ENCODE measurements around the gene MCIDAS. TPM values are rescaled to one million over a fixed set of nuclear protein-coding genes. Genes with fewer than 3 reads are reported as not detected.

MCIDAS gene
- polyA plus RNA-seq, 1 of the 3 experiments (the other 2 are of a cell fraction): not detected

DNA sequence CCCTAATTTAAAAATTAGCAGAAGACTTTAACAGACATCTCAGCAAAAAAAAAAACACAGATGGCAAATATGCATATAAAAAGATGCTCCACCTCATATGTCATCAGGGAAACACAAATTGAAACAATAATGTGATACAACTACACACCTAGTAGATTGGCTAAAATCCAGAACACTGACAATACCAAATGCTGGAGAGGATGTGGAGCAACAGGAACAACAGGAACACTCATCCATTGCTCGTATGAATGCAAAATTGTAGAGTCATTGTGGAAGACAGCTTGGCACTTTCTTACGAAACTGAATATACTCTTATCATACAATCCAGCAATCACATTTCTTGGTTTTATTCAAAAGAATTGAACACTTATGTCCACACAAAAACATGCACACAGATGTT lies 22.1 kb downstream of the MCIDAS start (continued):
- no peak for TF ChIP-seq NRF1 (IDR thresholded peaks at IDR 0.05; ENCODE audit: low read depth, low read length)

DNA sequence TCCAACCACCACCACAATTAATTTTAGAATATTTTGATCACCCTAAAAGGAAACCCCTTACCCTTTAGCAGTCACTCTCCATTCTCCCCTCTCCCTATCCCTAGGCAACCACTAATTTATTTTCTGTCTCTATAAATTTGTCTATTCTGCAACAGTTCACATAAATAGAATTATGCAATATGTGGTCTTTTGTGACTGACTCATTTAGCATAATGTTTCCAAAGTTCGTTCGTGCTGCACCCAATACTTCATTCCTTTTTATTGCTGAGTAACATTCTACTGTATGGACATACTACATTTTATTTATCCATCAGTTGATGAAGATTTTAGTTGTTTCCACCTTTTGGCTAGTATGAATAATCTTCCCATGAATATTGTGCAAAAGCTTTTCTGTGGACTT lies 36.0 kb downstream of the MCIDAS start:
- H3K27me3 ChIP-seq (ENCODE audit: insufficient read depth): peaks cover 38% of the 10 kb centered on the region
- no peaks in the 10 kb centered on the region for H3K79me2 ChIP-seq (ENCODE audit: insufficient read depth)
- H3F3A ChIP-seq (replicated peaks; ENCODE audit: insufficient read depth): no peaks in the 10 kb centered on the region
- H3K9me2 ChIP-seq: no peaks in the 10 kb centered on the region
- TF ChIP-seq EZH2phosphoT487 (IDR thresholded peaks at IDR 0.05; ENCODE audit: borderline replicate concordance, low read depth): no peak
- TF ChIP-seq TCF12 (IDR thresholded peaks at IDR 0.05): no peak
- no peak for TF ChIP-seq GATA2 (CRISPR knock-in tag; IDR thresholded peaks at IDR 0.05)
- TF ChIP-seq YY1 (IDR thresholded peaks at IDR 0.05; ENCODE audit: low read depth): no peak
- TF ChIP-seq EP300 (IDR thresholded peaks at IDR 0.05; ENCODE audit: borderline replicate concordance in 1 of 2, low read depth in 1 of 2, low read length in 1 of 2): no peak
- TF ChIP-seq MXI1 (IDR thresholded peaks at IDR 0.05; ENCODE audit: low read depth, low read length): no peak
- TF ChIP-seq MEF2A (IDR thresholded peaks at IDR 0.05; ENCODE audit: borderline replicate concordance, low read depth): no peak
- no peak for TF ChIP-seq RCOR1 (IDR thresholded peaks at IDR 0.05; ENCODE audit: low read length)
- TF ChIP-seq, protein P1, sequence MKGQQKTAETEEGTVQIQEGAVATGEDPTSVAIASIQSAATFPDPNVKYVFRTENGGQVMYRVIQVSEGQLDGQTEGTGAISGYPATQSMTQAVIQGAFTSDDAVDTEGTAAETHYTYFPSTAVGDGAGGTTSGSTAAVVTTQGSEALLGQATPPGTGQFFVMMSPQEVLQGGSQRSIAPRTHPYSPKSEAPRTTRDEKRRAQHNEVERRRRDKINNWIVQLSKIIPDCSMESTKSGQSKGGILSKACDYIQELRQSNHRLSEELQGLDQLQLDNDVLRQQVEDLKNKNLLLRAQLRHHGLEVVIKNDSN (IDR thresholded peaks at IDR 0.05; ENCODE audit: borderline replicate concordance, low read depth): no peak
- TF ChIP-seq CHD2 (IDR thresholded peaks at IDR 0.05; ENCODE audit: low read length, partially characterized antibody): no peak
- TF ChIP-seq, protein P2, sequence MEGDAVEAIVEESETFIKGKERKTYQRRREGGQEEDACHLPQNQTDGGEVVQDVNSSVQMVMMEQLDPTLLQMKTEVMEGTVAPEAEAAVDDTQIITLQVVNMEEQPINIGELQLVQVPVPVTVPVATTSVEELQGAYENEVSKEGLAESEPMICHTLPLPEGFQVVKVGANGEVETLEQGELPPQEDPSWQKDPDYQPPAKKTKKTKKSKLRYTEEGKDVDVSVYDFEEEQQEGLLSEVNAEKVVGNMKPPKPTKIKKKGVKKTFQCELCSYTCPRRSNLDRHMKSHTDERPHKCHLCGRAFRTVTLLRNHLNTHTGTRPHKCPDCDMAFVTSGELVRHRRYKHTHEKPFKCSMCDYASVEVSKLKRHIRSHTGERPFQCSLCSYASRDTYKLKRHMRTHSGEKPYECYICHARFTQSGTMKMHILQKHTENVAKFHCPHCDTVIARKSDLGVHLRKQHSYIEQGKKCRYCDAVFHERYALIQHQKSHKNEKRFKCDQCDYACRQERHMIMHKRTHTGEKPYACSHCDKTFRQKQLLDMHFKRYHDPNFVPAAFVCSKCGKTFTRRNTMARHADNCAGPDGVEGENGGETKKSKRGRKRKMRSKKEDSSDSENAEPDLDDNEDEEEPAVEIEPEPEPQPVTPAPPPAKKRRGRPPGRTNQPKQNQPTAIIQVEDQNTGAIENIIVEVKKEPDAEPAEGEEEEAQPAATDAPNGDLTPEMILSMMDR (IDR thresholded peaks at IDR 0.05): no peak
- TF ChIP-seq FOXJ3 (CRISPR knock-in tag; IDR thresholded peaks at IDR 0.05): no peak
- TF ChIP-seq TAF1 (IDR thresholded peaks at IDR 0.05; ENCODE audit: borderline replicate concordance, low read depth, low read length): no peak
- TF ChIP-seq, protein P3, sequence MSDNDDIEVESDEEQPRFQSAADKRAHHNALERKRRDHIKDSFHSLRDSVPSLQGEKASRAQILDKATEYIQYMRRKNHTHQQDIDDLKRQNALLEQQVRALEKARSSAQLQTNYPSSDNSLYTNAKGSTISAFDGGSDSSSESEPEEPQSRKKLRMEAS (IDR thresholded peaks at IDR 0.05; ENCODE audit: low read depth): no peak
- no peak for TF ChIP-seq SIN3A (IDR thresholded peaks at IDR 0.05; ENCODE audit: borderline replicate concordance, low read depth, low read length)
- no peak for TF ChIP-seq FOSL2 (IDR thresholded peaks at IDR 0.05; ENCODE audit: borderline replicate concordance, low read depth)
- no peak overlapping the region for H3K4me3 ChIP-seq (ENCODE audit: low read depth in 2 of 2, low read length in 1 of 2)
- no peaks in the 10 kb centered on the region for H4K20me1 ChIP-seq (ENCODE audit: insufficient read depth)
- H2AFZ ChIP-seq (ENCODE audit: low read depth): no peak overlapping the region
- H3K36me3 ChIP-seq (replicated peaks in 1 of 2; ENCODE audit: control insufficient read depth in 1 of 2, insufficient read depth in 2 of 2, low read length in 1 of 2): no peaks in the 10 kb centered on the region
- CTCF ChIA-PET: interaction anchor here (1.5 kb wide), 1 partner anchor 37 kb away, joined by 5 read pairs; no protein-coding TSS in a partner anchor
- H3K27ac ChIP-seq (ENCODE audit: low read depth in 2 of 2, low read length in 1 of 2): no peak overlapping the region
- no peak for DNase-seq
- no peaks in the 10 kb centered on the region for H3K4me1 ChIP-seq (ENCODE audit: control insufficient read depth in 1 of 2, insufficient read depth in 2 of 2, low read depth in 1 of 2, low read length in 1 of 2)
- 44% methylated on average over 2 of the region's 2 CpGs for WGBS (ENCODE audit: low lambda C conversion rate)
- no peak overlapping the region for H3K9ac ChIP-seq
- no peaks in the 10 kb centered on the region for H3K9me3 ChIP-seq
- POLR2A ChIA-PET: no interaction called here
- H3K4me2 ChIP-seq: no peak overlapping the region
